CD4-positive, alpha-beta T cell treated with Interleukin-17A for 4 hours (primary cell): ENCODE results near the gene SEL1L.
"Not testable (repeated sequence)": the region's sequence is repeated elsewhere in the genome, so short reads cannot be mapped to it uniquely, and the experiment has no call there.

Experiments used
- DNase-seq: peaks from one replicate; pipeline ENCODE4 v3.0.0-alpha.2; 2020; ENCODE audit warnings: mixed read lengths

The SEL1L gene

DNA sequence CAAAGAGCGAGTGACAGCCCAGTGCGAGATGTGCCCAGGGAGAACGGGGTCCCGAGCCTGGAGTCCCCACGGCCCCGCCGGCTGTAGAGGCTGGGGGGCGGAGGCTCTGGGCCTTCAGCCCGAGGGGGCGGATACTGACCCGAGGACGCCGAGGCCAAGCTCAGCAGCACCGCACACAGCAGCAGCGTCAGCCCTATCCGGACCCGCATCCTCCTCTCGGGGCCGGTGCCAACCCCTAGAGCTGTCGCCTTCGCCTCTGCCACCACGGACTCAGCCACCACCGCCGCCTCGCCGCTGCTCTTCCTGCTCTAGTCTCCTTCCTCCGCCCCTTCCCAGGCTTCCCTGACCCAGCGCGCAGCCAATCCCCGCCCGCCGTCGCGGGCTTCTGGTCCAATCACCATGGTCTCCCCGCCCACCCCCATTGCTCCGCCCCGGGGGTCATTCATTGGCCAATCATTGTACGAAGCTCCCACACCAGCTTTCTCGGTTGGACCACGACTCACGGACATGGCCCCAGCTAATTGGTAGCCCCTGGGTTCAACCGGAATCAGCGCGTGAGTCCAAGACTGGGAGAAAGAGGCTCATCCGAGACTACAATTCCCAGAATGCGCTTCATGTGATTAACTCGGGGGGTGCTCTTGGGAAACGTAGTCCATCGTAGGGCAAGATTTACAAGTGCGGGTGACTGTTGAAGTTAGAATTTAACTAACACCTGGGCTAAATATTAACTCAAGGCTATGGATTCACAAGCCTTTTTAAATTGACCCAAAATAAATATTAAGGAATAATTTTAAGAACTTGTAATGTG, at the start of gene SEL1L:
TSS of gene SEL1L (minus strand) at position 318 of the 808 bp plus-strand sequence. CDS start at position 209, 109 bp downstream.
- DNase-seq: peak; percentile 100

DNA sequence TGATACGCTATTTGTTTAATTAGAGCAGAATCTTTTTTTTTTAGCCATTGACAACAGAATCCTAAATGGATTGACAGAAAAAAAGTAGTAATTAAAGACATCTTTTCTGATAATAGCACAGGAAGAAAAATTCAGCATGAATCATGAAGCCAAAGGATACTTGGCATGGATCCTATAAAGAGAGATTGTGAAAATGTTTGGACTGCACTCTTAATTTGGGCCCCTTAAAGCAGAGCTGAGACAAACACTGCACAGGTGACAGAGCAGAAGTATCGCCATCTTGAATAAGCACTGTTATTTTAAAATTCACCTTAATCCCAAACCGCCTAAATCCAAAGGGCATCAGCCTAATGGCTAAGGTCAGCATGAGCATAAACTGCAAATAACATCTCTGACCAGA, 48.8 kb upstream of the SEL1L start:
- no peak for DNase-seq

DNA sequence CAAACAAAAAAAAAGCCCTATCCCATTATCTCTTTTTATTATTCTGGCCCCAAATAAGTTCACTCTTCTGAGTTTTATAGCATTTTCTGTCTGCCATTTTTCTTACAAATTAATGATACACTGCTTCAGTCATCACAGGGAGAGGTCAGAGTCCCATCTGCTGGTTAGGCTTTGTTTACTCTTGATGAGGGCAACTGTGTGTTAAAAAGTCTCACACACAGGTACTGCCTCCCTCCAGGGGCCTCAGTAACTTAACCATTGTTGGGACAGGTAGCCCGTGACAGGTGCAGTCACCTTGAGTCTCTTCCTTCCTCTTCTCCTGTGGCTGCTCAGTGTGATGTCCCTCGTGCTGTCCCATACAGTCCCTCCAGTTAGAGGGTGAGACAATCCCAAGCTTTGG, 45.5 kb upstream of the SEL1L start:
- no peak for DNase-seq

DNA sequence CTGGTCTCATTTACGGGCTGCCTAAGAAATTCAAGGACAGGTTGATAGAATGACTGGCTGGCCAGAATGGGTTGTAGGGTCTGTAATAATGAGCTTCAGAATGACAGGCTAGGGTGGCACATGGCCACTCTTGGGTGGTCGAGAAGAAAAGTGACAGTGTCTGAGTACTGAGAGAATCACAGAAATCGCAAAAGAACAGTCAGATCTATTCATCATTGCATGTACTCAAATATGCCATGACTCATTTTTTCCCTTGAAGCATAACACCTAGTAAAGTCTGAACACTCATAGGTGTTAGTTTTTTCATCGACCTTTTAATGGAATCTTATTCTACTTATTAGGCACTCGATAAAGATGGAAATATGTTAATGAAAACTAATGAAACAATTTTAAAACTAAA, 37.8 kb upstream of the SEL1L start:
- DNase-seq: no peak

DNA sequence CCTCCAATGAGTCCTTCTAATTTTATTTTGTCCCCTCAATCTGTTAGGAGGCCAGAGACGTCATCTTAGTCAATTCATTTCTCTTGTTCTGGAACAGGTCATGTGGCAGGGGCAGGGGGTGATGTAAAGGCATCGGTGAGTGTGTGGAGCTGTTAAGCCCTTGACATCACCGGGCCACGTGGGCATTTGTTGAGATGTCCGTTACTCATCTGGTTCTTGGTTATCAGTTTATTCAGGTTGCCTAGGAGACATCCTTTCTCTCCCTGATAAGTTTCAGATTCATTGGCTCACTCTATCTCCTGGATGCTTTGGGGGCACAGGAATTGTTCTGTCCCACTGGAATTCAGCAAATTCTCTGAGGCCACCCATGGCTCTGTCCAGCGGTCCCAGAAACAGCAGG, 33.6 kb upstream of the SEL1L start:
- no peak for DNase-seq

DNA sequence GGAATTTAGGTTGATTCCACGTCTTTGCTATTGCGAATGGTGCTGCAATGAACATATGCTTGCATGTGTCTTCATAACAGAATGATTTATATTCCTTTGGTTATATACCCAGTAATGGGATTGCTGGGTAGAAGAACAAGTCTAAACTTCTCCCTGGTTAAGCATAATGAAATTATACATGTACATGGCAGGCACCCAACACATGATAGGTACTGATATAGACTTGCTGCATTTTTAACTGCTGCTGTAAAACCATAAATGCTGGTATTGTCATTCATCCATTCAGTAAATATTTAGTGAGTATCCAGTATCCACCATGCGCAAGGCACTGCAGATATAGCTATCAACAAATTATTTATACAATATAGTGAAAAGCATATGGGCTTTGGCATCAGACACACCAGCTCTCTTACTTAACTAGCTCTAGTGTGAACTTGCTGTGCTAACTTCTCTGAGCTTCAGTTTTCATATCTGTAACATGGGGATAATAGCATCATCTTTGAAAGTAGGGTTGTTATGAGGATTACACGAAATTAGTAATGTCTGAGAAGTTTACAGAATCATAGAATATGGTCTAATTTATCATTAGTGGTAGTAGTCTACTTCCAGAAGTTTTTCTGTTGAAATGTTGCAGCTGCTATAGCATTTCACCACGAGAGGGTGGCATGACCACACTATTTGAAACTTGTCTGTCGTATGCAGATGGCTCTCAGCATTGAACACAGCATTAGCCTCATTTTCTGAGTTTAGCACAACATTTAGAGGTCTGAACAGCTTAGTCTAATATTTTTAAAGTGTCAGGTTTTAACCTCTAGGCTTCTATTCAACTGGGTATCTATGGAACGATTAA, 32.0 kb upstream of the SEL1L start:
- DNase-seq: no peak

DNA sequence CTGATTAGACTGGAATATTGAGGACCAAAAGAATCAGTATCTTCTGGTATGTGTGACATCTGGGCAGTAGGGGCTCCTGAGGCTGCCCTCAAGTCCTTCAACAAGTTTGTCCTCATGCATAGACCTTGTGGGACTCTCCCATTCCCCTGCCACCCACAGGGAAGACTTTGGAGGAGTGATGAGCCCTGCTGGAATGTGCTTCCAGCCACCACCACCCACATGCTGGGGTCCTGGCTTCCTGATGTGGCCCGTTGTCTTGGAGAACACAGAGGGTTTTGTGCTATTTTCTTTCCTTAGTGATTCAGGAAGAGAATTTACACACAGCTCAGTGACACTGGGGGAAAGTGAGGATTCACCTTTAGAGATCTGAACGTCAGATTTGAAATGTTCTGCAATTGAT, 29.2 kb upstream of the SEL1L start:
- no peak for DNase-seq

DNA sequence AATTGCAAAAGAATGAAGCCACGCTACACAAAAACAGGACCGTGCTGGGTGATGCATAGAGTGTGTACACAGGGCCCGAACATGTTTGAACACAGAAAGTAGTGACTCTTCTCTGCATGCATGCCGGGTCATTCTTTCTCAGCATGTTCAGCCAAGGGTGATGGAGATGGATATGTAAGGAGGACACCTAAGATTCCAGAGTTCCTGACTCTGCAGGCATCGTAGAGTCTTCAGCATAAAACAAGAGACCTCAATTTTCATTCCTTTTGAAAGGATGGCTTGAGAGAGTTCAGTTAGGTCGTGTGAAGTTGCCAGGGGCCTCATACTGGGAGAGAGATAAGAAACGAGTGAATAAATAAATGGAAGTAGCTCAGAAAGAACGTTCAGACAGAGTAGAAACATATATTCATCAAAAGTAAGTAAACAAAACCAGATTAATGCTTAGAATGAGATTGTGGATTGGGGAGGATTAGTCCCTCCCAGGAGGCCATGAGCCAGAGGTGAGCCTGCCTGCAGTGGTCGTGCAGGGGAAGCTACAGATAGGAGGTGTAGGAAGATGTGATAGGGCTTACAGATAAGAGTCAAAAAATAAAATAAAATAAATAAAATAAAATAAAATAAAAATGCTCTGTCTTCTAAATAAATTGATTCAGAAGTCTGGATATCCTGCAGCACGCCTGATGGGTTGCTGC, 27.6 kb upstream of the SEL1L start:
- no peak for DNase-seq

DNA sequence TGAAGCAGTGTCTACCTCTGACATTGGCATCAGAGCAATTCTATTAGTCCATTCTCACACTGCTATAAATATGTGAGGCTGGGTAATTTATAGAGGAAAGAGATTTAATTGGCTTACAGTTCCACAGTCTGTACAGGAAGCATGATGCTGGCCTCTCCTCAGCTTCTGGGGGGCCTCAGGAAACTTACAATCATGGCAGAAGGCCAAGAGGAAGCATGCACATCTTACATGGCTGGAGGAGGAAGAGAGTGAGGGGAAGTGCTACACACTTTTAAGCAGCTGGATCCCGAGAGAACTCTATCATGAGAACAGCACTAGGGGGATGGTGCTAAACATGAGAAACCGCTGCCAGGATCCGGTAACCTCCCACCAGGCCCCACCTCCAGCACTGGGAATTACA, 25.7 kb upstream of the SEL1L start:
- no peak for DNase-seq

DNA sequence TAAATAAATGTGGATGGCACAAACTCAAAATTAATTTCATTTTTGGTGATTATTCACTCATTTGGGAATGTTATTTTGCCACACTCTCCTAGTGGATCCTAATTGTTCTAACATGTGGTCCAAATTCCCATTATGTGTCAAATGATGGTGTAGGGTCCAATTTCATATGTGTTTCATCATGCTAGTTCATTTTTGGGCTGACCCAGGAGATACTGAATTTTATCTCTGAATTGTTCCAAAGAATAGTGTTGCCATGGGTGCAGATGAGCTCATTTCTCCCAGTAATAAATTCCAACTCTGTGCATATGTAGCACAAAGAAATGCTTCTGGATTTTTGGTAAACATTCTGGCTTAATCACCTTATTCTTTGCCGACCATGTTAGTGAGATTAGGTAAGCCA, 23.5 kb upstream of the SEL1L start:
- DNase-seq: no peak

DNA sequence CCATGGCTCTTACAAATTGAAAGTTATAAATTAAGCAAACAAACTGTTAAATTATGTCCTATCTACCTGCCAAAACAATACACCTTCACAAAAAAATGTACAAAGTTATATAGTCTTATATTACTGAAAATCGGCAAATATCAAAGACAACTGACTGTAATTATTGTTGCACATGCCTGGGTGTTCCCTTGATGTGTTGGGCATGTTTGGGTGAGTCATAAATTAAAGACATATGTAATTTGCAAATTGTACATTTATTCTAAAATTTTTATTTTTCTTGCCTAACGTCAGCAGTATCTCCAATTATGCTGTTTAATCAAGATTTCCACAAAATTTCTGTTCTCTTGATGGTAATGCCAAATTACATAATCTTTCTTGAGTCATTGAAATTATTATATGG, 22.0 kb upstream of the SEL1L start:
- DNase-seq: no peak

DNA sequence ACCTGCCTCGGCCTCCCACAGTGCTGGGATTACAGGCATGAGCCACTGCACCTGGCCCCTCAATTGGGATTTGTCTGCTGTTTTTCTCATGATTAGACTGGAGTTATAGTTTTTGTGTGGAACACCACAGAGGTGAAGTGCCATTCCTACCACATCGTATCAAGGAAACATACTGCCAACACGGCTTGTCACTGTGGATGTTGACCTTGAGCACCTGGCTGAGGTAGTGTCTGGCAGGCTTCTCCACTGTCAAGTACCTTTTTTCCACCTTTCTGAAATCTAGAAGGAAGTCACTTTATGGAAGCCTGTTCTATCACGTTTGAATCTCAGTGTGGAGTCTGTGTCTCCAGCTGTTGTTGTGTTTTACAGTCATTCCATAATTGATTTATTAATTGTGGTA, 21.4 kb upstream of the SEL1L start:
- DNase-seq: no peak

DNA sequence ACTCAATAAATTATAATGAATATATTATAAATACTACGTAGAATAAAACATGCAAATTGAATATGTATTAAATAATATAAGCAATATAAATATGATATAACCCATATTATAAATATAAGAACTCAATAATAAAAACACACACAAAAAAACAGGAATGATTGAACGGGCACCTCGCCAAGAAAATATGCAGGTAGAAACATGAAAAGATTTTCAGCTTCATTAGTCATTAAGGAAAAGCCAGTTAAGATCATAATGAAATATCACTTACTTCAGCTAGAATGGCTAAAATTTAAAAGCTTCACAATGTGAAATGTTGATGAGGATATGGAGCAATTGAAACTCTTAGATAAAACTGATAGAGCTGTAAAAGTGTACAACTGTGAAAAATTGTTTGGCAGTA, 17.8 kb upstream of the SEL1L start:
- no peak for DNase-seq

DNA sequence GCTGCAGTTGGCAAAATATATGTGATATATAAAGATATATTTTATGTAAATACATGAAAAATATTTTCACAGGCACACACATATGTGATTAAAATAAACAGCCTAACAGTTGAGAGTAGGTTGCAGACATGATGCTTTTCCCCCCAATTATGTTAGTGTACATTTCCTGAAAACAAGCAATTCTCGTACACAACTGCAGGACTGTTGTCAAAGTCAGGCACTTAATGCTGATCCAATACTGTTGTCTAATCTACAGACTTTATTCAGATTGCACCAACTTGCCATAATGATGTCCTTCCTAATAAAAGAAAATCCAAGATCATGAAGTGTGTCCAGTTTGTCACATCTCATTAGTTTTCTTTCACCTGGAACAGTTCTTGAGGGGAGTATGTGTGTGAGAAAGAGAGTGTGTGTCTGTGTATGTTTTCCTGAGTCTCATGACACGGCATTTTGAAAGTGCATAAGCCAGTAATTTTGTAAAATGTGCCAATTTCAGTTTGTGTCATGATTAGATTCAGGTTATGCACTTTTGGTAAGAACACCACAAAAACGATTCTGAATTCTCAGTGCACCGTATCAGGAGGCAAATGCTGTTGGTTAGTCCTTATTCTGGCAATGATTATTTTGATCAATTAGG, 16.5 kb upstream of the SEL1L start:
- no peak for DNase-seq

DNA sequence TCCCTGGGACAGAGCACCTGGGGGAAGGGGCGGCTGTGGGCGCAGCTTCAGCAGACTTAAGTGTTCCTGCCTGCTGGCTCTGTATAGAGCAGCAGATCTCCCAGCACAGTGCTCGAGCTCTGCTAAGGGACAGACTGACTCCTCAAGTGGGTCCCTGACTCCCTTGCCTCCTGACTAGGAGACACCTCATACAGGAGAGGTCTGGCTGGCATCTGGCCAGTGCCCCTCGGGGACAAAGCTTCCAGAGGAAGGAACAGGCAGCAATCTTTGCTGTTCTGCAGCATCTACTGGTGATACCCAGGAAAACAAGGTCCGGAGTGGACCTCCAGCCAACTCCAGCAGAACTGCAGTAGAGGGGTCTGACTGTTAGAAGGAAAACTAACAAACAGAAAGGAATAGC, 7.6 kb upstream of the SEL1L start:
- DNase-seq: not testable (repeated sequence)

DNA sequence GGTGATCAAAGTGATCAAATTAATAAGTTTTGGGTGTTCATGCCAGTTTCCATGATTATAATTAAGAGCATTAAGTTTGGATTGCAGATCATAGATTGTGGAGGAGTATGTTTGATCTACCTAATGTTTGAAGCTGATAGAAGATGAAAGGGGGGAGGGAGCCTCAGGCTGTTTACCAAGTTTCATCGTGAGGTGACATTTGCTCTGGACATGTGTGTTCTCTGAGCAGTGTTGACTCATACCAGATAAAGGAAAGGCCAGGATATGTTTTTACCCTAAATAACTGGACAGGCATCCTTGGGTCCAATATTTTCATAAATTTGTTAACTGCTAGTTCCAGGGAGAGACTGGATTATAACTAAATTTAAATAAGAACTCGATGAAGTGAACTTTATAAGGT, 3.5 kb upstream of the SEL1L start:
- DNase-seq: no peak

DNA sequence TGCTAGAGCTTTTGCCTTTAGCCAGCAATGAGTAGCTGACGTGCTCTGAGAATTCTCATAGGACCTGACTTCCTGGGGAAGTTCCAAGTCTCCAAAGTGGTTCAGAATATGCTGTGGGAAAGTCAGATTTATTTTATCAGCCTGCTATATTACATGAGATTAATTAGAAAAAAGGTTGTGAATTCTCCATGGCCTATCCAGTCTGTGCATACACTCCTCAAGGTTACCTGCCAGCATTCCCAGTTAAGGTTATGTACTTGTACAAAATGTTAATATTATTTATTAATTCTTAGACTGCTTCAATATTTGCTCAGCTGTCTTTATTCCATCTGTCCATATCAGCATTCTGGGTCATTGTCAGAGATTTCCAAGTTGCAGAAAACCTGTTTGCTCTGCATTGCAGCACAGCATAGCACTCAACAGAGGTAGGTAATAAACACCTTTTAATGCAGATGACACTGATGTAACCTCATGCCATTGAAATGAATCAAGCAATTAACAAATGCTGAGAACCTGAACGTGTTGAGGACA, 2.7 kb upstream of the SEL1L start:
- DNase-seq: no peak

DNA sequence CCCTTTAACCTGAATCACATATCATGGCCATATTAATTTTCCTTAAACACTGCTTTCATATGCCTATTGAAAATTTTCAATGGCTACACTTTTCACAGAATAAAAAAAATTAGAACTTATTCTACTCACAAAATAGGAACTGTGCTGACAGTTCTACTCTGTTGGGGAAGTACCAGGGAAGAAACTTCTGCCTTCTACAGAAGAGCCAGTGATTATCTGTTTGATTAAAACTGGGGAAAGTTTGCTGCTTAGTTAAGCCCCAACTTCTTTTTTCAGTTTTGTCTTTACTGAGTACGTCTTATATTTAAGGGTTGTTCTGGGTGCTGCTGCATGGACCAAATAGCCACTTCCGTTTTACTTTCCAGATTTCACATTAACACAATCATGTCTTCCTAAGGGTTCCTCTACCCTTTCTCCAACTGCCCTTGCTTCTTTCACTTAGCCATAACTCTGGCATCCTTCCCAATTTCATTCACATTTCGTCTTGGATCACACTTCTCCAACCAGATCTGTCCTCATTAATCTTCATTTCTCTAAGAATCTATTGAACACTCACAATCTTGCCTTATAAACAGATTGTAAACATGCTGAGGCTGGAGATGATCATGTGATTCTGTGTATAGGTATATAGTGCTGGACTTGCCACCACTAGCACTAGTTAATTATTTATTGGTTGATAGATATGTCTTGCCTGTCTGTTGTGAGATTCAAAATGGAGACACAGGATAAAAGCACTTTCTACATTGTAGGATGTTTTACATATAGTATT, 1.9 kb upstream of the SEL1L start:
- no peak for DNase-seq

DNA sequence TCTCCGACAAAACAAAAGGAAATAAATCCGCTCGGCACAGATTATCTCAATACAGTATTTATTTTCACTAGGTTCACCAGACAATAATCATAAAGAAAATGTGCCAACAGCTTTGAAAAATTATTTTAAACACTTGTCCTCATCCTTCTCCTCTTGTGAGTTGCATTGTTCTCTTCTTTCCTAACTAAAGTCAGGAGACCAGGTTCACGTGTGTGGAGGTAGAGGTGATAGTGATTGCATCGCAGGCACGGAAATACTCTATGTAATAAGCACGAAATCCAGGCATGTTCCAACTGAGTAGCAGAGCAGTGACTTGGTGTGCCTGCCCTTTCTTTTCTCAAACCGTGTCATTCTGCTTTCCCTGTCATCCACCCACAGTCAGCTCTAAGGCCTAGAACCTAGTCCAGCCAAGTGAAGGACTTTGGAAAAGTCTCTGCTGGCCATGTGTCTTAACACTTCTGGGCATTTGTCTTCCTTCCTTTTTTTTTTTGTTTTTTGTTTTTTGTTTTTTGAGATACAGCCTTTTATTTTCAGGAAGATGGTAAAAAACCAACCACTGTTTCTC, 939 bp upstream of the SEL1L start:
- DNase-seq: no peak

DNA sequence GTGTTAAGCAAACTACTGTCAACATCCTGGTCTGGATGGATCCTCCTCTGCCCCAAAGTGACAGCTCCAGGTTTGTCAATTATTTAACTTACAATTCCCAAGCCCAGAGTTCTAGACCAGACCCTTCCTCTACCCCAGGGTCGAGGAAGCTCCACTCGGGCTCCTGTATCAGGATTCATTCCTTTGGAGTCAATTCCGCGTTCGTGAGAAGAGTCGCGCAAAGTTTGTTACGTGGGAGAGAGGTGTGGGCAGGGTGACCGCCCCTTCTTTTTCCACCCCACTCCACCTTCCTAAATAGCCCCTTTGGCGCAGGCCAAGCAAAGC, 479 bp downstream of the SEL1L start:
- no peak for DNase-seq

DNA sequence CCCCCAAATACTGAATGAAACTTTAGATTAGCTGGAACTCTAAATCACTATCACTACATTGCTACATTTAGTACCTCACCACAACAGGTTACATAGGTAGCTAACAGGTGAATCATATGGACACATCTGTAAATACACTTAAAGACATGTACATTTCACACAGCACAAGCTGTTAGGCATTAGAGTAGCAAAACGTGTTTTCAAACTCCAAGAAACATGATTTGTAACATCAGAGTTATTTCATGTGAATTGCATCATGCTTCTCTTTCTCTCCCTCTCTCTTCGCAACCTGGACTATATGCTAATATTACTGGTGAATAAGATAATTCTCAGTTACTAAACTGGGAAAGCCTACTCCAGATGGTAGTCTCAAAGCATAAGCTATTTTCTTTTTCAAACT, 4.3 kb downstream of the SEL1L start:
- DNase-seq: no peak

DNA sequence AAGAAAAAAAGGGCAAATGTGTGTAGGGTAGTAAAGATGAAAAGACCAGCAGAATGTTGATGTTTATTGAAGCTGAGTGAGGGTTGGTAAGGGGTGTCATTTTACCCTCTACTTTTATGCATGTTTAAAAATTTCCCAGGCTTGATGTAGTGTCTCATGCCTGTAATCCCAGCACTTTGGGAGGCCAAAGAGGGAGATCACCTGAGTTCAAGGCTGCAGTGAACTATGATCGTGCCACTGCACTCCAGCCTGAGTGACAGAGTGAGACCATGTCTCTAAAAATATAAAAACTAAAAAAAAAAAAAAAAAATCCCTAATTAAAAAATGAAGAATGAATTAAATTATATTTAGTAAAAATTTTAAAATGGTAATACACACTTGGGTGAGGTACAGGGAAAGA, 8.5 kb downstream of the SEL1L start:
- DNase-seq: no peak
